Left lung (tissue), 10 donors: Measurements from ENCODE around the gene ABCC8. TPM values are rescaled to one million over a fixed set of nuclear protein-coding genes. Genes with fewer than 3 reads are reported as not detected.

Experiments
- ATAC-seq: fragments of 200-7000 bp; cut with Tn5 transposase; one replicate; pipeline ENCODE4 v1.9.1; 2020; ENCODE audit warnings: moderate library complexity
- DNase-seq, 4 donors: peaks; one replicate each; pipeline ENCODE4 v3.0.0-alpha.2; 2013 to 2020
- H3K27ac ChIP-seq, 2 donors: fragments of 200-600 bp; sonication (generic) in 1 of 2; one replicate each; pipeline versions ENCODE4 v1.5.0 to v1.8.0; 2020 to 2021
- H3K27me3 ChIP-seq, 2 donors: fragments of 200-600 bp; sonication (generic) in 1 of 2; one replicate each; pipeline versions ENCODE4 v1.5.0 to v1.8.0; 2020 to 2021
- H3K36me3 ChIP-seq, 2 donors: fragments of 200-600 bp; sonication (generic) in 1 of 2; one replicate each; pipeline versions ENCODE4 v1.5.0 to v1.8.0; 2020 to 2021
- H3K4me1 ChIP-seq, 2 donors: fragments of 200-600 bp; one replicate each; pipeline ENCODE4 v1.8.0; 2021
- H3K4me3 ChIP-seq, 2 donors: fragments of 200-600 bp; sonication (generic) in 1 of 2; one replicate each; pipeline versions ENCODE4 v1.5.0 to v1.8.0; 2020 to 2021; ENCODE audit warnings: mild to moderate bottlenecking in 1 of 2
- H3K9me3 ChIP-seq, 2 donors: fragments of 200-600 bp; sonication (generic) in 1 of 2; one replicate each; pipeline versions ENCODE4 v1.5.0 to v1.8.0; 2020 to 2021
- intact Hi-C, 2 donors: fragments of 100-400 bp; cut with DNase I; formaldehyde crosslinking; loops; one replicate each; pipeline versions ENCODE4 v1.11.2 to v1.14.2; 2022
- polyA plus RNA-seq, 6 donors: library from polyadenylated mRNA; unstranded; fragments of 120-200 nt; gene quantifications; one replicate each; pipeline ENCODE4 v1.2.1, GENCODE V29; 2013; ENCODE audit not compliant: insufficient read length in 6 of 6
- total RNA-seq, 2 donors: library from RNA; stranded (reverse); fragmentation: NEBNext Ultra II Directional; extraction: Animal tissue kit (Norgen Biotek cat#: 25700); gene quantifications; one replicate each; pipeline ENCODE4 v1.2.1, GENCODE V29; 2021
- TF ChIP-seq, protein P1 (sequence below), 2 donors: fragments of 200-600 bp; sonication (generic) in 1 of 2; IDR thresholded peaks; one replicate each; pipeline versions ENCODE4 v1.5.0 to v1.8.0; 2021; ENCODE audit warnings: antibody characterized with exemption in 2 of 2
- donor health status: DM: no; HTN: yes; CAD: no.
- donor health status: DM: no; HTN: no; CAD: no.

The ABCC8 gene
- total and polyA plus RNA-seq, 8 donors: 0.52 to 11.1 (median 6.0) TPM

- intact Hi-C loops: no loop called here
- TF ChIP-seq, protein P1, sequence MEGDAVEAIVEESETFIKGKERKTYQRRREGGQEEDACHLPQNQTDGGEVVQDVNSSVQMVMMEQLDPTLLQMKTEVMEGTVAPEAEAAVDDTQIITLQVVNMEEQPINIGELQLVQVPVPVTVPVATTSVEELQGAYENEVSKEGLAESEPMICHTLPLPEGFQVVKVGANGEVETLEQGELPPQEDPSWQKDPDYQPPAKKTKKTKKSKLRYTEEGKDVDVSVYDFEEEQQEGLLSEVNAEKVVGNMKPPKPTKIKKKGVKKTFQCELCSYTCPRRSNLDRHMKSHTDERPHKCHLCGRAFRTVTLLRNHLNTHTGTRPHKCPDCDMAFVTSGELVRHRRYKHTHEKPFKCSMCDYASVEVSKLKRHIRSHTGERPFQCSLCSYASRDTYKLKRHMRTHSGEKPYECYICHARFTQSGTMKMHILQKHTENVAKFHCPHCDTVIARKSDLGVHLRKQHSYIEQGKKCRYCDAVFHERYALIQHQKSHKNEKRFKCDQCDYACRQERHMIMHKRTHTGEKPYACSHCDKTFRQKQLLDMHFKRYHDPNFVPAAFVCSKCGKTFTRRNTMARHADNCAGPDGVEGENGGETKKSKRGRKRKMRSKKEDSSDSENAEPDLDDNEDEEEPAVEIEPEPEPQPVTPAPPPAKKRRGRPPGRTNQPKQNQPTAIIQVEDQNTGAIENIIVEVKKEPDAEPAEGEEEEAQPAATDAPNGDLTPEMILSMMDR (IDR thresholded peaks at IDR 0.05): peak in 1 of 2 donors; percentile 32
- ATAC-seq (peak; percentile 90), DNase-seq (peak in 3 of 4 donors; percentile 29 to 75 (median 30))
- peaks cover 16 to 18% of the 10 kb centered on the region in 2 donors for H3K4me1 ChIP-seq
- H3K27me3 ChIP-seq: no peaks in the 10 kb centered on the region
- H3K36me3 ChIP-seq: no peaks in the 10 kb centered on the region
- H3K9me3 ChIP-seq: no peaks in the 10 kb centered on the region
- no peak overlapping the region for H3K4me3 ChIP-seq
- H3K27ac ChIP-seq: peak overlapping the region; percentile 67 to 72
These were observed 71.2 kb downstream of the ABCC8 start for GRCh38 chr11:17405232-17406005.

- no peak for ATAC-seq
These were observed 72.5 kb downstream of the ABCC8 start for GRCh38 chr11:17403980-17404759.

GRCh38 chr11:17402486-17402885 is 74.2 kb downstream of the ABCC8 start:
- no peak for ATAC-seq
- Histone ChIP-seq H3K4me1 (peaks cover 16 to 18% of the 10 kb centered on the region in 2 donors), H3K27me3 (no peaks in the 10 kb centered on the region), H3K9me3 (no peaks in the 10 kb centered on the region), H3K36me3 (no peaks in the 10 kb centered on the region), H3K4me3 (no peak overlapping the region), H3K27ac (no peak overlapping the region)
- TF ChIP-seq, protein P1 (IDR thresholded peaks at IDR 0.05): no peak
- DNase-seq: no peak
- intact Hi-C loops: no loop called here

More at GRCh38 chr11:17403980-17404759, 72.5 kb downstream of the ABCC8 start:
- intact Hi-C loops: no loop called here
- TF ChIP-seq, protein P1 (IDR thresholded peaks at IDR 0.05): no peak
- Histone ChIP-seq H3K4me1 (peaks cover 16 to 18% of the 10 kb centered on the region in 2 donors), H3K4me3 (no peak overlapping the region), H3K27me3 (no peaks in the 10 kb centered on the region), H3K27ac (no peak overlapping the region), H3K36me3 (no peaks in the 10 kb centered on the region), H3K9me3 (no peaks in the 10 kb centered on the region)
- DNase-seq: no peak

DNA sequence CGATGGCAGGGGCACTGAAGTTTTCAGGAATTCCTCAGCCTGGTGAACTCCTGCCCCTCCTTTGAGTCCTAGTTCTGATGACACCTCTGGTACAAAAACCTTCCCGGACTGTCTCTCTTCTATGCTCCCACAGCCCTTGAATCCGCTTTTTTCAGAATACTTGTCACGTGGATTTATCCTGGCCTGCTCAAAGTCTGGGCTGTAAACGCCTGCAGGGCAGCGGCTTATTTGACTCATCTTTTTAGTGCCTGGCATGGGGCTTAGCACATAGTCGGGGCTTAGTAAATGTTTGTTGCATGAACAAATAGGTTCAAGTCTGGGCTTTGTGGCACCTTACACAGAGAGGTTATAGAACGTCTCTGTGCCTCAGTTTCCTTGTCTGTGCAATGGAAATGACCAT is 74.8 kb downstream of the ABCC8 start:
- no peaks in the 10 kb centered on the region for H3K27me3 ChIP-seq
- H3K9me3 ChIP-seq: no peaks in the 10 kb centered on the region
- intact Hi-C loops: no loop called here
- TF ChIP-seq, protein P1 (IDR thresholded peaks at IDR 0.05): no peak
- H3K4me1 ChIP-seq: peaks cover 16 to 17% of the 10 kb centered on the region in 2 donors
- ATAC-seq: no peak
- H3K4me3 ChIP-seq: no peak overlapping the region
- no peak overlapping the region for H3K27ac ChIP-seq
- no peaks in the 10 kb centered on the region for H3K36me3 ChIP-seq
- DNase-seq: no peak

DNA sequence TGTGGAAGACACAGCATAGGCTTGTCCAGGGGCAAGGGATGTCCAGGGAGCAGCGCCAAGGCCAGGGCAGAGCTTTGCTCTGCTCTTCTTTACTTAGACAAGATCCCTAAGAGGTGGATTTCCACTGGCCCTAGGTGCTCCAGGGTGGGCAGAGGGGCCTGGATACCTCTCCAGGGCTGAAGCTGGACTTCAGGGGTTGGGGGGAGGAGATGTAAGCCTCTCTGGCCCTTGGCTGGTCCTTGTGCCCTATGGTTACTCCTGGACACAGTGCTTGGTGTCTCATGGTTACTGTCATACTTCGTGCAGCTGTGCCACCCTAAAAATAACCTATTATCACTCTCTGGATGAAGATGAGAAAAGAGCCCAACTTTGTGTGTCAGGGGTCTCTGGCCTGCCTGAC is 75.3 kb downstream of the ABCC8 start:
- TF ChIP-seq, protein P1 (IDR thresholded peaks at IDR 0.05): no peak

More for the DNA sequence above, 75.3 kb downstream of the ABCC8 start:
- peaks cover 11 to 14% of the 10 kb centered on the region in 2 donors for H3K4me1 ChIP-seq
- no peak for ATAC-seq
- H3K27me3 ChIP-seq: no peaks in the 10 kb centered on the region
- intact Hi-C loops: no loop called here
- H3K36me3 ChIP-seq: no peaks in the 10 kb centered on the region
- no peaks in the 10 kb centered on the region for H3K9me3 ChIP-seq
- H3K4me3 ChIP-seq: no peak overlapping the region
- no peak overlapping the region for H3K27ac ChIP-seq
- no peak for DNase-seq
